GM19238 (cell line): ENCODE data around the gene DIAPH2.

Experiments used
- DNase-seq: peaks from one replicate; pipeline ENCODE4 v3.0.0; 2011; ENCODE audit warnings: low spot score; ENCODE audit not compliant: insufficient read length

The DIAPH2 gene

GRCh38 chrX:97447306-97447705, 762.7 kb downstream of the DIAPH2 start:
- no peak for DNase-seq

DNA sequence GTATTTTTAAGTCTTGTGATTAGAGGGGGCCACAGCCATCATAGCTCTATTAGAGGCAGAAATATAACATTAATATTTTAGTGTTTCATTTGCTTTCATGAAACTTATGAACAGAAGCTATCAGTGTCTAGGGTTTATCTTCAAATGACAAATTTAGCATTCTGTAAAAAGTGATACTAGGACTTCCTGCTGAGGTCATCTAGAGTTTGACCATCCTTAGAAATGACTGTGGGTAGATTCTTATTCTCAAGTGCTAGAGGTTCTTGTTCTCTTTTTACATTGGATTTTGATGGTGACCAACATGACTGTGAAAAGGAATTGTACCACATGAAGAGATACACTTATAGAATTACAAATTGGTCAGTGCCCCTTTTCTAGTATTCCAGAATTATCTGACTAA, 767.6 kb downstream of the DIAPH2 start:
- DNase-seq = no peak

DNA sequence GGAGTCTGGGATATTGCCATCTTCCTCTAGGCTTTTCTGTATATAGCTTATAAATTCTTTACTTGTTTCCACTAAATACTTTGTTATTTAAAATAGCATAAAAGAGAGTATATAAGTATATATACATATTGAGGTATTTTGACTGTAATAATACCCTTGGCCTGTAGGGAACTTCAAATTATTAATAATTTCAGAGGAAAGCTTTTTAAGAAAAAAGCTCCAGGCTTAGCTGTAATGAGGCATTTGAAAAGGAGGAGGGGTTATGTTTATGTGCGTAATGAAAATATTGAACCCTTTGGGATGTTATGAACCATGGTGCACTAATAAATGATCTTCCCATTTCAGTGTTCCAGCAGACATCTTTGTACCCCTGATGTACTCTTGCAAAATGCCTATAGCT, 777.1 kb downstream of the DIAPH2 start:
- DNase-seq = no peak

GRCh38 chrX:97471071-97471470, 786.4 kb downstream of the DIAPH2 start:
- no peak for DNase-seq

GRCh38 chrX:97474933-97475332, 790.3 kb downstream of the DIAPH2 start:
- DNase-seq = no peak

DNA sequence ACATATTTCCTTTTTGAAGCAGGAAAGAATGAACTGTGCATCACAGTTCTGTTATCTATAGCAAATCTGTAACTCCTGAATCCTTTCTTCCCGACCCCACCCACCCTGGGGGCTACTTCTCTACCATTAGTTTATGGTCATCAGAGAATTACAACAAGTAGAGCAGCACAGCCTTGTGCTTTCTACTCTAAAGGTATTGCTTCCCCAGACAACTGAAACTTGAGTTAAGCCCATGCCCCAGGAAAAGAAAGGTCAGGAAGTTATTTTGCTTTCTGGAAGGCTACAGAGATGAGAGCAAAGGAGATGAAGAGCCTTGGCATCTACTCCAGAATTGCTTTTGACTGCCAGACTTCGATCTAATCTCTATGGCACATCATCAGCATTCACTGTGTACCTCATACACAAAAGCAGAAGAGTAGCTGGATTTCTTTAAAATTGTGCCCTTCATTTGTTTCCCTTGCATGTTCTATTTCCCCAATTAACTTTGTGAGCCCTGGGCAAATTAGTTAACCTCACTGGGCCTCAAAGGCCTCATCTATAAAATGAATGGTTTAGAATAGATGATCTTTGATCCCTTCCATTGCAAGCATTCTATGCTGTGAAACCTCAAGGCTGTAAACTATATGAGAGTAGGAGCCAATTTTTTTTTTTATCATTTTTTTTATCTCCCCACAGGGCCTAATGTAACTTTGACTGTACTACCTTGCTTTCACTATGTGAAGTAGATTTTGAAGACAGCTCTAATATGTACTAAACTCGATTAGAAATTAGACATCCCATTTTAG, 794.7 kb downstream of the DIAPH2 start:
- no peak for DNase-seq

DNA sequence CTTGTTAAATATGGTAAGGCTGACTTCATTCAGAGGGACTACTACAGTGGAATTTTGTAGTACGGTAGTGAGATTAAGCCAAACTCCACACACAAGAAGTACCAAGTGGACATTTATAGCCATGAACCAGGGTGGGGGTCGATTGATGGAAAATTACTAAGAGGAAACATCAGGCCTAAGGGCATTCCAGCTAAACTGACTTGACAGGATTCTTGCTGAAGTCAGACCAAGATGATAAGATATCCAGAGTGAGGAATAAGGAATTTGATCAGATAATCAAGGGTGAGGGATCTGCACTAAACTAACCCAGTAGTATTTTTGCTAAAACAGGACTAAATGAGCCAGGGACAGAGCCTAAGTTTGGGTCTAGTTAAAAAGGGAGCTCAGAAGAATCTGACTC, 796.6 kb downstream of the DIAPH2 start:
- DNase-seq = no peak

- DNase-seq = no peak
Observed at GRCh38 chrX:97482666-97483300, 798.1 kb downstream of the DIAPH2 start.

- no peak for DNase-seq
Observed at GRCh38 chrX:97490656-97491055, 806.0 kb downstream of the DIAPH2 start.

GRCh38 chrX:97494756-97495372, 810.2 kb downstream of the DIAPH2 start:
- no peak for DNase-seq

DNA sequence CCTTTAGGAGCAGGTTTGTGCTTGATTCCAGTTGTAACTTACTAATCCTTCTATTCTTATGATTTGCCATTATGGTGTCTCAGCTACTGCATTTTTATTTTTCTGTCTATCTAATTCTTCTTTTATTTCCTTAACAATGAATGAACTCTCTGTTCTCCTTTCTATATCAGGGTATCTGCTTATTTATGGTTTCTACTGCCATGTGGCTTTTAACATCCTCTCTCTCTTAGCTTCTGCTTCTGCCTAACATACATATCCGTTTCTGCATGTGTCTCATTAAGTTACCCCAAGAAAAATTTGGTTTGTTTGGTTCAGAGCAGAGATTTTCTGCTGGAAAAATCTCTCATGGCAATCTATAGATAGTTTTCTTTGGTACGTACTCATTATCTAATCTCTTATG, 813.5 kb downstream of the DIAPH2 start:
- DNase-seq = no peak

DNA sequence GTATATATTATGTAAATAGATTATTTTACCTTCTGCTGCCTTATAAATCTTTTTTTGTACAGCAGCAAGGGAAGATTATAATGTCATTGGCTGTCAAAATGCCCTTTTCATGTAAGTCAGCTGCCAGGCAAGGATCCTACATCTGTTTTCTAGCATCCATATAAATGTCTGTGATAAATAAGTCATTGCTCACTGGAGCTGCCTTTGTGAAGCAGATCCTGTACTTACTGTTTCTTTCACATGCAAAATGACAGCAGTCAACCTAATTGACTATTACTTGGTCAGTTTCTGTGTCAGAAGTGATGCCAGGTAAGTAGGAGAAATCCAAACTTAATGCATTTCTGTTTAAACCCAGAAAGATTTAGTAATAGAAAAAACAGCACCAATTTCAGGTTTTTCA, 819.8 kb downstream of the DIAPH2 start:
- DNase-seq = no peak

DNA sequence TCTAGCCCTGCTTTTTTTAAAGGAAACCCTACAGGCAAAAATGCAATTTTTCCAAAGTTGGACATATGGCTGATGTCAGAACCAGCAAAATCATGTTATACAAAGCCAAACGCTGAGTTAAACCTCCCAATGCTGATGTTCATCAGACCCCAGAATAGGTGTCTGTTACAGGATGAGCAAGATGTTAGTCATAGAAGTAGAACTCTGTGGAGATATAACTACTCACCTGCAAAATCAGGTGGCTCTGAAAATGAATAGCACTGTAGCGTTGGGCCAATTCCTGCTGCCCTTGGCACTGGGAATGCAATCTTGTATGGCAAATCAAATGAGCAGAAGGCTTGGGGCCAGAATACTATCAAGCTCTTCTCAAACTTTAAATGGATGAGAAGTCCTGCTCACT, 833.1 kb downstream of the DIAPH2 start:
- no peak for DNase-seq

GRCh38 chrX:97522307-97522706, 837.7 kb downstream of the DIAPH2 start:
- DNase-seq = no peak

DNA sequence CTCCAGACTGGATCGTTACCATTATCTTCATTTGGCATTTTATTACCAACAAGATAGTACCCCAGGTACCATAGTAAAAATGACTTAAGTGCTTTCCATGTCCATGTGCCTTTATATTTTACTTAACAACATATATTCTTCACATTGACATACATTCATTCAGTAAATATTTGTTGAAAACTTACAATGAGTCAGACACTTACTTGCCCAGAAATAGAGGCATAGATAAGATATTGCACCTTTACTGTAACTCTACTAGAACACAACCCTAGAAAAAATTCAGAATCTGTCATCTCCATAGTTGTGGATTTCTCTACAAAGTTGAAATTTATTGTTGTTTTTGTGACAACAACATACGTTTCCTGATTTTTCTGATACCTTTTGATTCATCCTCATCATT, 839.7 kb downstream of the DIAPH2 start:
- no peak for DNase-seq

GRCh38 chrX:97524997-97525396, 840.4 kb downstream of the DIAPH2 start:
- no peak for DNase-seq

DNA sequence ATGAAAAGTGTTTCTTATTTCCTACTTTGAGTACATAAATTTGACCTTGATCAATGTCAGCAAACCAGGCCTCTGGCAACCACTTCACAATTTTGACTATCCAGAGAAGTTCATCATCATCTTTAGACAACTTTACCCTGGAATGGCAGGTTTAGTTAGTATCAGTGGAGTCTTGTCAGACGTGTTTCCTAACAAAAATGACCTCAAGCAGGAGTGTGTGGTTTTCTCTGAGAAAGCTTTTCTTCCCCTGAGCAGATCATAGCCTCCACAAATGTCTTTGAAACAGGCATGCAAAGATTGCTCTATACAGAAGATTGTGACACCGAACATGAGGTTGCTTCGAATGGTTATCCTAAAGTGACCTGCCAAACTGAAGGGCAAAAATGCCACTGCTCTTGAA, 841.3 kb downstream of the DIAPH2 start:
- DNase-seq = no peak

DNA sequence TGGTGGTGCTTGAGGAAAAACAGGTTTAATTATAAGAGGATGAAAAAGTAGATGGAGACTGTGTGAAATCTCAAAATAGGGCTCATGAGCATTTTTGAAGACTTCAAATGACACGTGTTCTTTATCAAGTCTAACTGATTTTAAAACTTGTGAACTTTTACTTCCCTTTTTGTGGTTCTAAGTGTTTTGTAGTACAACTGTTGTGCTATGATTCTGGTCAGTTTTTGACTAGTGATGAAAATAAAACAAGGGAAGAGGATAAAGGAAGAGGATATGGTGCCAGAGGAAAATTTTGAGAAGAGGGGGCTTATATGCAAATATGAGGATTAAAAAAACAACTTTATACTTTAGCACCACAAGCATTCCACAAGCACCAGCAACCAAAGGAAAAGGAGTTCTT, 843.1 kb downstream of the DIAPH2 start:
- DNase-seq = no peak

GRCh38 chrX:97529536-97530200, 845.0 kb downstream of the DIAPH2 start:
- no peak for DNase-seq

GRCh38 chrX:97531825-97532224, 847.2 kb downstream of the DIAPH2 start:
- no peak for DNase-seq

- DNase-seq = no peak
Observed at GRCh38 chrX:97538745-97539144, 854.1 kb downstream of the DIAPH2 start.

DNA sequence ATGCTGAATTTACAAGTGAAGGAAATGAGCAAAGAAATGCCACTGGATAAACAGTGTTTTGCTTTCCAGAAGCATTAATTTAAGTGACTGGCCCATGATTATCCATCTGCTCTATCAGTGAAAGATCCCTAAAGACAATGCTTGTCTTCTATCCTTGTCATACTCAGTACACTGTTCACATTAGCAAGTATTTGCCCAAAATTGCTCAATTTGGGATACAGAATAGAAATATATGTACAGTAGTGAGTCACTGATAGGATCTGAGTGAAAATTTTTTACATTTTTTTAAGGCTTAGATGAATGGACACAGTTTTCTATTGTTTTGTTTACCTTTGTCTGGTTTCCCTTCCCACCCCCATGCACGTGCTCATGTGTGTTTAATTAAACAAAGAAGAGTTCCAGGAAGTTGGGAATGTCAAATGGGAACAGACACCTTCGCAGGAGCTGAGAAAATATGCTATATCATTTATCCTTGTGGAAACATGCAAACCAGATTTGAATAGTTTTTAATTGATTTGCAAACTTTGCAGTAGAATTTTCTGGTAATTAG, 855.4 kb downstream of the DIAPH2 start:
- DNase-seq = no peak
